BLaER1 (cell line): Measurements from ENCODE around the gene PSME4.
"Not testable (repeated sequence)": the region's sequence is repeated elsewhere in the genome, so short reads cannot be mapped to it uniquely, and the experiment has no call there.

Source experiments
- H3K27ac ChIP-seq: shearing (Covaris generic); formaldehyde crosslinking; 2 replicates; pipeline ENCODE4 v1.8.1; 2022
- H3K27me3 ChIP-seq: shearing (Covaris generic); formaldehyde crosslinking; 2 replicates; pipeline ENCODE4 v1.8.1; 2022
- H3K36me3 ChIP-seq: shearing (Covaris generic); formaldehyde crosslinking; 2 replicates; pipeline ENCODE4 v1.8.1; 2022
- H3K4me1 ChIP-seq: shearing (Covaris generic); formaldehyde crosslinking; 2 replicates; pipeline ENCODE4 v1.8.1; 2022
- H3K4me2 ChIP-seq: shearing (Covaris generic); formaldehyde crosslinking; 2 replicates; pipeline ENCODE4 v1.8.1; 2022
- H3K4me3 ChIP-seq: shearing (Covaris generic); formaldehyde crosslinking; 2 replicates; pipeline ENCODE4 v1.8.1; 2022
- H3K9ac ChIP-seq: shearing (Covaris generic); formaldehyde crosslinking; 2 replicates; pipeline ENCODE4 v1.8.1; 2022
- H3K9me3 ChIP-seq: shearing (Covaris generic); formaldehyde crosslinking; 2 replicates; pipeline ENCODE4 v1.8.1; 2022
- H4K20me1 ChIP-seq: shearing (Covaris generic); formaldehyde crosslinking; 2 replicates; pipeline ENCODE4 v1.8.1; 2022
- Cebpa-rat ChIP-seq: shearing (Covaris generic); IDR thresholded peaks from 2 replicates; pipeline ENCODE4 v1.8.1; 2022

Gene PSME4

DNA sequence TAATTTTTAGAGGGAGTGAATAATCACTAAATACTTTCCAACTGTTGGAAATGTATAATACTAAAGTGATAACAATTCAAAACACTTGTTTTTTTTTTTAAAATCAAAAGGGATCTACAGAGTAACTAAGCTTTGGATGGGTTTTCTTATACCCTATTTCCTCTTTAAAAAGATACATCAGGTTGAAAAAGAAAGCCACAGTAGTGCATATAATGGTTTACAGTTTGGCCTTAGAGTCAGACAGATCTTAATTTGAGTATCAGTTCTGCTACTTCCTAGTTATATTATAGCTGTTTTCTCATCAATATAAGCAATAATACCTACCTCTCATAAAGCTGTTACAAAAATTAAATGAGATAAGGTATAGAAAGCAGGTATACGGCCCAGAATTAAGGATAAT is 28.5 kb downstream of the PSME4 start:
- no peaks in the 10 kb centered on the region for H3K27me3 ChIP-seq
- peak overlapping the region; percentile 51 for H3K4me2 ChIP-seq
- H4K20me1 ChIP-seq = no peaks in the 10 kb centered on the region
- H3K9ac ChIP-seq = no peak overlapping the region
- H3K27ac ChIP-seq = 0 out of 2 replicates have a peak overlapping the region, but pooled peaks have one; percentile 22
- TF ChIP-seq Cebpa-rat = no peak
- no peaks in the 10 kb centered on the region for H3K9me3 ChIP-seq
- H3K4me1 ChIP-seq = peaks cover 74% of the 10 kb centered on the region
- no peak overlapping the region for H3K4me3 ChIP-seq
- peaks cover 40% of the 10 kb centered on the region for H3K36me3 ChIP-seq

DNA sequence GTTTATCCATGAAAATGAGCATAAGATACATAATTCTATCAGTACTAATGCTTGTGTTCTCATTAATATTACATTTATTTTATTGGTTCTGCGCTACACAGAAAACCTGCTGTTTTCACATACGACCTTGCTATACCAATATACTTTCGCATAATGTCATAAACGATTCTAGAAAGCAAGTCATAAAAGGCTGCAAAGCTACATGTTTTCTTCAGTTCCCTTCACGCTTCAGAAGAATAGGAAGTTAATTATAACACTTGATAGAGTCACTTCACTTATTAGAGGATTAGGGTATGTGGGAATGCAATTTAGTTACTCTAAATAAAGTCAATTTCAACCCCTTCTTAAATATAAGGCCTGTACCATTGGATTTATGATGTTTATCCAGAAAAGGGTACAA is 29.0 kb downstream of the PSME4 start:
- no peak for TF ChIP-seq Cebpa-rat
- Histone ChIP-seq H3K4me3 (no peak overlapping the region), H3K9ac (no peak overlapping the region), H3K4me1 (peaks cover 69% of the 10 kb centered on the region), H3K4me2 (peak overlapping the region; percentile 51), H3K9me3 (no peaks in the 10 kb centered on the region), H4K20me1 (no peaks in the 10 kb centered on the region), H3K27ac (0 out of 2 replicates have a peak overlapping the region, but pooled peaks have one; percentile 22), H3K27me3 (no peaks in the 10 kb centered on the region), H3K36me3 (peaks cover 38% of the 10 kb centered on the region)

GRCh38 chr2:53939656-53940055 is 31.1 kb downstream of the PSME4 start:
- Histone ChIP-seq H3K36me3 (peaks cover 49% of the 10 kb centered on the region), H3K4me2 (peak overlapping the region; percentile 64), H3K27ac (peak overlapping the region; percentile 75)

GRCh38 chr2:53938904-53939303 is 31.9 kb downstream of the PSME4 start:
- H3K36me3 ChIP-seq = peaks cover 53% of the 10 kb centered on the region

More at GRCh38 chr2:53939656-53940055, 31.1 kb downstream of the PSME4 start:
- Histone ChIP-seq H3K9ac (peak overlapping the region; percentile 72), H3K4me3 (peak overlapping the region; percentile 39), H3K27me3 (no peaks in the 10 kb centered on the region), H3K4me1 (peaks cover 48% of the 10 kb centered on the region), H3K9me3 (no peaks in the 10 kb centered on the region), H4K20me1 (no peaks in the 10 kb centered on the region)
- TF ChIP-seq Cebpa-rat = no peak

DNA sequence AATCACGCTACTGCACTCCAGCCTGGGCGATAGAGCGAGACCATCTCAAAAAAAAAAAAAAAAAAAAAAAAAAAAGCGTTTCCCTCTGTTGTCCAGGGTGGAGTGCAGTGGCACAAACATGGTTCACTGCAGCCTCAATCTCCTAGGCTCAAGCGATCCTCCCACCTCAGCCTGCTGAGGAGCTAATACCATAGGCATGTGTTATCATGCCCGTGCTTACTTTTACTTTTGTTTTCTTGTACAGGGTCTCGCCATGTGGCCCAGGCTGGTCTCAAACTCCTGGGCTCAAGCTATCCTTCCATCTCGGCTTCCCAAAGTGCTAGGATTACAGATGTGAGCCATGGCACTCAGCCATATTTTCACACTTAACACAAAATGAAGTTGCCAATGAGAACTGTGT is 37.5 kb downstream of the PSME4 start:
- H3K36me3 ChIP-seq = peaks cover 97% of the 10 kb centered on the region

More at GRCh38 chr2:53938904-53939303, 31.9 kb downstream of the PSME4 start:
- H4K20me1 ChIP-seq = no peaks in the 10 kb centered on the region
- no peaks in the 10 kb centered on the region for H3K9me3 ChIP-seq
- peak overlapping the region; percentile 75 for H3K27ac ChIP-seq
- H3K4me2 ChIP-seq = peak overlapping the region; percentile 64
- no peak overlapping the region for H3K9ac ChIP-seq
- H3K4me1 ChIP-seq = peaks cover 47% of the 10 kb centered on the region
- no peak overlapping the region for H3K4me3 ChIP-seq
- no peak for TF ChIP-seq Cebpa-rat
- H3K27me3 ChIP-seq = no peaks in the 10 kb centered on the region

GRCh38 chr2:53926321-53926720 is 44.5 kb downstream of the PSME4 start:
- not testable (repeated sequence) for H3K4me1 ChIP-seq, H3K4me2 ChIP-seq, H4K20me1 ChIP-seq, H3K9ac ChIP-seq, H3K9me3 ChIP-seq, H3K27ac ChIP-seq, H3K4me3 ChIP-seq, H3K27me3 ChIP-seq
- peaks cover 96% of the 10 kb centered on the region for H3K36me3 ChIP-seq

More for the DNA sequence above, 37.5 kb downstream of the PSME4 start:
- no peak overlapping the region for H3K9ac ChIP-seq
- peaks cover 3% of the 10 kb centered on the region; the same call in 1 of the 2 replicates for H3K4me1 ChIP-seq
- no peaks in the 10 kb centered on the region for H4K20me1 ChIP-seq
- no peak overlapping the region for H3K4me3 ChIP-seq
- H3K4me2 ChIP-seq = no peak overlapping the region
- H3K9me3 ChIP-seq = no peaks in the 10 kb centered on the region
- H3K27ac ChIP-seq = no peak overlapping the region
- no peaks in the 10 kb centered on the region for H3K27me3 ChIP-seq
- TF ChIP-seq Cebpa-rat = no peak

DNA sequence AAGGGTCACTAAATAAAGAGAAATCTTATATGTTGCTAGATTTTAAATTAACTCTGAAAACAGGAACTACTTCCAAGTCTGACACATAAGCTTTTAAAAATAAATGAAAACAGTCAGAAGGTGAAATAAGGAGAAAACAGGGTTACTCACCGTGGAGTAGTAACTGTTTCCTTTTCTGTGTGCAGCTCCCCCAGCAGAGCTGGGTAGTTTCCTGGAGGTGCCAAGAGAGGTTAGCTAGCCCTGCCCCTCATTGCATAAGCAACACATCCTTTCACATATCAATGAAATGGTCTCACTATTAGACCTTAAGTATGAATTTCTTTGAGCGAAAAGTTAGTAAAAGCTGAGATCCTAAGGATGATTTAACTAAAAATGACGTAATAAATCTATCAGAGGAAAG is 57.1 kb downstream of the PSME4 start:
- Histone ChIP-seq H3K4me2 (no peak overlapping the region), H3K9me3 (no peaks in the 10 kb centered on the region), H3K4me3 (no peak overlapping the region), H3K27ac (no peak overlapping the region), H3K4me1 (peaks cover 7% of the 10 kb centered on the region; the same call in 1 of the 2 replicates), H3K36me3 (peaks cover 63% of the 10 kb centered on the region), H4K20me1 (peaks cover 8% of the 10 kb centered on the region; the same call in 1 of the 2 replicates), H3K27me3 (no peaks in the 10 kb centered on the region), H3K9ac (no peak overlapping the region)
- TF ChIP-seq Cebpa-rat = no peak

- no peak for TF ChIP-seq Cebpa-rat
- Histone ChIP-seq H3K27ac (no peak overlapping the region), H3K4me3 (no peak overlapping the region), H3K9me3 (no peaks in the 10 kb centered on the region), H3K27me3 (no peaks in the 10 kb centered on the region), H3K4me1 (peaks cover 7% of the 10 kb centered on the region; the same call in 1 of the 2 replicates), H3K4me2 (no peak overlapping the region), H4K20me1 (peaks cover 8% of the 10 kb centered on the region; the same call in 1 of the 2 replicates), H3K9ac (no peak overlapping the region), H3K36me3 (peaks cover 63% of the 10 kb centered on the region)
Measured at GRCh38 chr2:53911434-53912189, 59.2 kb downstream of the PSME4 start.

DNA sequence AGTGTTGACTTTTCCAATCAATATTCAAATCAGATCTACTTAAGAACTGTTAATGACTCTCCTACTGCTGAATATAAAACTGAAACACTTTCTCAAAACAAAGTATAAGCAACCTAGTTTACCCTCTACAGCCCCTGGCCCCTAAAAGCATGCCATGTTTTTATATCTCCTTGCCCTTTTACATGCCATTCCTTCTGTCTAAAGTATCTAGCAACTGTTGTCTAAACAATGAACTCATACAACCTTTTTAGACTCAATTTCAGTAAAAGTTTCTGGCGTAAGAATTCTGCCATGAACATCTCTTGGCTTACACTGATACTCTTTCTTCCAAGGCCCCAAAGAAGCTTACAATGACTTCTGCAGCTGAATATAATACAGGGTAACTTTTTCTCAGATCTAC is 63.2 kb downstream of the PSME4 start:
- no peak overlapping the region for H3K9ac ChIP-seq
- H3K36me3 ChIP-seq = peaks cover 74% of the 10 kb centered on the region
- H3K27me3 ChIP-seq = no peaks in the 10 kb centered on the region
- H3K4me1 ChIP-seq = no peaks in the 10 kb centered on the region
- no peaks in the 10 kb centered on the region for H3K9me3 ChIP-seq
- TF ChIP-seq Cebpa-rat = no peak
- peaks cover 7% of the 10 kb centered on the region; the same call in 1 of the 2 replicates for H4K20me1 ChIP-seq
- H3K27ac ChIP-seq = no peak overlapping the region
- H3K4me3 ChIP-seq = no peak overlapping the region
- no peak overlapping the region for H3K4me2 ChIP-seq

GRCh38 chr2:53905396-53905795 is 65.4 kb downstream of the PSME4 start:
- TF ChIP-seq Cebpa-rat = no peak
- Histone ChIP-seq H3K36me3 (peaks cover 88% of the 10 kb centered on the region), H3K27ac (no peak overlapping the region), H3K4me1 (no peaks in the 10 kb centered on the region), H3K27me3 (no peaks in the 10 kb centered on the region), H3K4me3 (no peak overlapping the region), H3K9ac (no peak overlapping the region), H3K9me3 (no peaks in the 10 kb centered on the region), H4K20me1 (no peaks in the 10 kb centered on the region), H3K4me2 (no peak overlapping the region)
